ENCODE data around the gene SURF4.

Gene SURF4

GRCh38 chr9:133332381-133332730 is 43.5 kb downstream of the SURF4 start:
- Histone ChIP-seq H3K4me1 (ENCODE audit: insufficient read depth, low read length, poor library complexity, severe bottlenecking) (peaks cover 24% of the 10 kb centered on the region), H3K79me2 (ENCODE audit: insufficient read depth, low read length) (peaks cover 39% of the 10 kb centered on the region), H2AFZ (ENCODE audit: low read length) (no peak overlapping the region), H3K27me3 (ENCODE audit: insufficient read depth, low read length, poor library complexity, severe bottlenecking) (no peaks in the 10 kb centered on the region), H3K36me3 (ENCODE audit: insufficient read depth, low read length) (peaks cover 44% of the 10 kb centered on the region; the same call in 1 of the 2 replicates), H3K9me3 (ENCODE audit: insufficient read depth, low read depth, low read length) (no peaks in the 10 kb centered on the region), H3K4me3 (ENCODE audit: low read length, poor library complexity, severe bottlenecking) (no peak overlapping the region), H3F3A (ENCODE audit: low read depth) (no peaks in the 10 kb centered on the region), H3K4me2 (ENCODE audit: low read depth, low read length, poor library complexity, severe bottlenecking) (no peak overlapping the region), H4K20me1 (ENCODE audit: insufficient read depth, low read length, poor library complexity, severe bottlenecking) (peaks cover 40% of the 10 kb centered on the region), H3K9ac (ENCODE audit: low read depth, low read length, poor library complexity, severe bottlenecking) (no peak overlapping the region), H3K9me2 (replicated peaks; ENCODE audit: low read depth, low read length) (no peaks in the 10 kb centered on the region)
- TF ChIP-seq CTCF (conservative IDR thresholded peaks at IDR 0.05; ENCODE audit: low read length) (no peak), EZH2phosphoT487 (IDR thresholded peaks at IDR 0.05; ENCODE audit: borderline replicate concordance) (no peak)

- Histone ChIP-seq H3K79me2 (ENCODE audit: insufficient read depth, low read length) (peaks cover 39% of the 10 kb centered on the region), H3F3A (ENCODE audit: low read depth) (no peaks in the 10 kb centered on the region), H4K20me1 (ENCODE audit: insufficient read depth, low read length, poor library complexity, severe bottlenecking) (peaks cover 40% of the 10 kb centered on the region), H3K9me2 (replicated peaks; ENCODE audit: low read depth, low read length) (no peaks in the 10 kb centered on the region), H3K9ac (ENCODE audit: low read depth, low read length, poor library complexity, severe bottlenecking) (no peak overlapping the region), H2AFZ (ENCODE audit: low read length) (no peak overlapping the region), H3K4me1 (ENCODE audit: insufficient read depth, low read length, poor library complexity, severe bottlenecking) (peaks cover 24% of the 10 kb centered on the region), H3K9me3 (ENCODE audit: insufficient read depth, low read depth, low read length) (no peaks in the 10 kb centered on the region), H3K4me3 (ENCODE audit: low read length, poor library complexity, severe bottlenecking) (no peak overlapping the region), H3K36me3 (ENCODE audit: insufficient read depth, low read length) (peaks cover 44% of the 10 kb centered on the region; the same call in 1 of the 2 replicates), H3K27me3 (ENCODE audit: insufficient read depth, low read length, poor library complexity, severe bottlenecking) (no peaks in the 10 kb centered on the region), H3K4me2 (ENCODE audit: low read depth, low read length, poor library complexity, severe bottlenecking) (no peak overlapping the region)
- TF ChIP-seq CTCF (conservative IDR thresholded peaks at IDR 0.05; ENCODE audit: low read length) (no peak), EZH2phosphoT487 (IDR thresholded peaks at IDR 0.05; ENCODE audit: borderline replicate concordance) (no peak)
These were observed 44.0 kb downstream of the SURF4 start for GRCh38 chr9:133331641-133332380.

GRCh38 chr9:133331221-133331620 is 44.6 kb downstream of the SURF4 start:
- Histone ChIP-seq H3K4me3 (ENCODE audit: low read length, poor library complexity, severe bottlenecking) (no peak overlapping the region), H3K36me3 (ENCODE audit: insufficient read depth, low read length) (peaks cover 44% of the 10 kb centered on the region; the same call in 1 of the 2 replicates), H2AFZ (ENCODE audit: low read length) (no peak overlapping the region), H3K9me3 (ENCODE audit: insufficient read depth, low read depth, low read length) (no peaks in the 10 kb centered on the region), H3K9me2 (replicated peaks; ENCODE audit: low read depth, low read length) (no peaks in the 10 kb centered on the region), H3K79me2 (ENCODE audit: insufficient read depth, low read length) (peaks cover 39% of the 10 kb centered on the region), H4K20me1 (ENCODE audit: insufficient read depth, low read length, poor library complexity, severe bottlenecking) (peaks cover 40% of the 10 kb centered on the region), H3K4me2 (ENCODE audit: low read depth, low read length, poor library complexity, severe bottlenecking) (no peak overlapping the region), H3K27me3 (ENCODE audit: insufficient read depth, low read length, poor library complexity, severe bottlenecking) (no peaks in the 10 kb centered on the region), H3F3A (ENCODE audit: low read depth) (no peaks in the 10 kb centered on the region), H3K9ac (ENCODE audit: low read depth, low read length, poor library complexity, severe bottlenecking) (no peak overlapping the region), H3K4me1 (ENCODE audit: insufficient read depth, low read length, poor library complexity, severe bottlenecking) (peaks cover 21% of the 10 kb centered on the region)
- TF ChIP-seq CTCF (conservative IDR thresholded peaks at IDR 0.05; ENCODE audit: low read length) (no peak), EZH2phosphoT487 (IDR thresholded peaks at IDR 0.05; ENCODE audit: borderline replicate concordance) (no peak)

All from Loucy (cell line).